GM23338 (cell line): ENCODE results near the gene DNAH10. TPM values are rescaled to one million over a fixed set of nuclear protein-coding genes. Genes with fewer than 3 reads are reported as not detected.
"Not testable (repeated sequence)": the region's sequence is repeated elsewhere in the genome, so short reads cannot be mapped to it uniquely, and the experiment has no call there.

Experiments
- ATAC-seq: fragments of 200-7000 bp; cut with Tn5 transposase; 3 replicates; pipeline ENCODE4 v1.9.1; 2020
- DNase-seq: peaks from one replicate; pipeline ENCODE4 v3.0.0-alpha.2; 2015; ENCODE audit warnings: low spot score
- H2AFZ ChIP-seq: fragments of 200-600 bp; sonication (generic); 2 replicates; pipeline ENCODE4 v1.8.0; 2016; ENCODE audit warnings: antibody characterized with exemption, mild to moderate bottlenecking, moderate library complexity
- H3F3A ChIP-seq: fragments of 200-600 bp; sonication (generic); replicated peaks from 2 replicates; pipeline ENCODE4 v1.8.0; 2017; ENCODE audit warnings: antibody characterized with exemption, mixed run types, low read depth
- H3K27ac ChIP-seq: fragments of 200-600 bp; sonication (generic); 2 replicates; pipeline ENCODE4 v1.6.1; 2016; ENCODE audit warnings: low read depth
- H3K27me3 ChIP-seq: fragments of 200-600 bp; sonication (generic); 2 replicates; pipeline ENCODE4 v1.8.0; 2016; ENCODE audit warnings: mild to moderate bottlenecking, mixed run types, moderate library complexity; ENCODE audit not compliant: insufficient read depth
- H3K36me3 ChIP-seq: fragments of 200-600 bp; sonication (generic); 2 replicates; pipeline ENCODE4 v1.8.0; 2016; ENCODE audit warnings: mild to moderate bottlenecking; ENCODE audit not compliant: insufficient read depth
- H3K4me1 ChIP-seq: fragments of 200-600 bp; sonication (generic); 2 replicates; pipeline ENCODE4 v1.8.0; 2016; ENCODE audit warnings: mild to moderate bottlenecking, moderate library complexity; ENCODE audit not compliant: insufficient read depth
- H3K4me2 ChIP-seq: fragments of 200-600 bp; sonication (generic); 2 replicates; pipeline ENCODE4 v1.7.1; 2017; ENCODE audit warnings: mixed run types
- H3K4me3 ChIP-seq: fragments of 200-600 bp; sonication (generic); 2 replicates; pipeline ENCODE4 v1.6.1; 2016; ENCODE audit warnings: mixed run types
- H3K79me2 ChIP-seq: fragments of 200-600 bp; sonication (generic); replicated peaks from 2 replicates; pipeline ENCODE4 v1.8.0; 2017; ENCODE audit warnings: mild to moderate bottlenecking; ENCODE audit not compliant: insufficient read depth
- H3K9me2 ChIP-seq: fragments of 200-600 bp; sonication (generic); 2 replicates; pipeline ENCODE4 v1.8.0; 2017; ENCODE audit not compliant: insufficient read depth
- H4K20me1 ChIP-seq: fragments of 200-600 bp; sonication (generic); replicated peaks from 2 replicates; pipeline ENCODE4 v1.8.0; 2017; ENCODE audit warnings: mild to moderate bottlenecking; ENCODE audit not compliant: insufficient read depth
- H3K27ac Mint-ChIP-seq: 2 replicates; pipeline ENCODE4 v1.8.0; 2020; ENCODE audit warnings: inconsistent platforms, mild to moderate bottlenecking, moderate library complexity, mixed read lengths
- H3K27me3 Mint-ChIP-seq: 3 replicates; pipeline ENCODE4 v1.8.0; 2022; ENCODE audit warnings: low read depth, mild to moderate bottlenecking, moderate library complexity, mixed read lengths, inconsistent platforms; ENCODE audit not compliant: insufficient read depth, poor library complexity
- H3K36me3 Mint-ChIP-seq: 3 replicates; pipeline ENCODE4 v1.8.0; 2021; ENCODE audit warnings: low read depth, mild to moderate bottlenecking, inconsistent platforms, moderate library complexity, mixed read lengths
- H3K4me1 Mint-ChIP-seq: 3 replicates; pipeline ENCODE4 v1.8.0; 2020; ENCODE audit warnings: mild to moderate bottlenecking, inconsistent platforms, mixed read lengths
- H3K4me3 Mint-ChIP-seq: 3 replicates; pipeline ENCODE4 v1.8.0; 2021; ENCODE audit warnings: moderate library complexity, mild to moderate bottlenecking, inconsistent platforms, mixed read lengths
- H3K9me3 Mint-ChIP-seq: 3 replicates; pipeline ENCODE4 v1.8.0; 2020; ENCODE audit warnings: moderate library complexity, mild to moderate bottlenecking, inconsistent platforms, mixed read lengths
- JUNB ChIP-seq: IDR thresholded peaks from one replicate; pipeline ENCODE4 v1.6.1; 2016; ENCODE audit warnings: antibody characterized with exemption; ENCODE audit not compliant: unreplicated experiment
- POLR2AphosphoS5 ChIP-seq: IDR thresholded peaks from 2 replicates; pipeline ENCODE4 v1.6.1; 2016; ENCODE audit warnings: antibody characterized with exemption, low read depth
- ZNF114 ChIP-seq: fragments of 250-450 bp; sonication (Bioruptor Pico); IDR thresholded peaks from 2 replicates; pipeline ENCODE4 v1.5.0; 2020; ENCODE audit warnings: mild to moderate bottlenecking, moderate library complexity
- ZNF331 ChIP-seq: fragments of 250-450 bp; sonication (Bioruptor Pico); IDR thresholded peaks from 2 replicates; pipeline ENCODE4 v1.5.0; 2020; ENCODE audit warnings: low read depth, mild to moderate bottlenecking, moderate library complexity
- polyA plus RNA-seq: library from polyadenylated mRNA; unstranded; fragments of >200 nt; fragmentation: Nextera tagmentation; extraction: Ambion mirVana; gene quantifications from 2 replicates; pipeline ENCODE4 v1.2.1, GENCODE V29; 2016
- total RNA-seq: library from RNA; depleted of rRNA; stranded (reverse); fragments of >200 nt; shearing (Covaris generic); gene quantifications from 2 replicates; pipeline ENCODE4 v1.2.3, GENCODE V29; 2014
- TF ChIP-seq, protein P1 (sequence below): fragments of 250-450 bp; sonication (Bioruptor Pico); IDR thresholded peaks from 2 replicates; pipeline ENCODE4 v1.5.0; 2020; ENCODE audit warnings: mild to moderate bottlenecking, moderate library complexity
- TF ChIP-seq, protein P2 (sequence below): IDR thresholded peaks from 2 replicates; pipeline ENCODE4 v1.6.1; 2016; ENCODE audit warnings: antibody characterized with exemption

Gene DNAH10
- total and polyA plus RNA-seq, 2 experiments from 2014 or later = 0.03 TPM

DNA sequence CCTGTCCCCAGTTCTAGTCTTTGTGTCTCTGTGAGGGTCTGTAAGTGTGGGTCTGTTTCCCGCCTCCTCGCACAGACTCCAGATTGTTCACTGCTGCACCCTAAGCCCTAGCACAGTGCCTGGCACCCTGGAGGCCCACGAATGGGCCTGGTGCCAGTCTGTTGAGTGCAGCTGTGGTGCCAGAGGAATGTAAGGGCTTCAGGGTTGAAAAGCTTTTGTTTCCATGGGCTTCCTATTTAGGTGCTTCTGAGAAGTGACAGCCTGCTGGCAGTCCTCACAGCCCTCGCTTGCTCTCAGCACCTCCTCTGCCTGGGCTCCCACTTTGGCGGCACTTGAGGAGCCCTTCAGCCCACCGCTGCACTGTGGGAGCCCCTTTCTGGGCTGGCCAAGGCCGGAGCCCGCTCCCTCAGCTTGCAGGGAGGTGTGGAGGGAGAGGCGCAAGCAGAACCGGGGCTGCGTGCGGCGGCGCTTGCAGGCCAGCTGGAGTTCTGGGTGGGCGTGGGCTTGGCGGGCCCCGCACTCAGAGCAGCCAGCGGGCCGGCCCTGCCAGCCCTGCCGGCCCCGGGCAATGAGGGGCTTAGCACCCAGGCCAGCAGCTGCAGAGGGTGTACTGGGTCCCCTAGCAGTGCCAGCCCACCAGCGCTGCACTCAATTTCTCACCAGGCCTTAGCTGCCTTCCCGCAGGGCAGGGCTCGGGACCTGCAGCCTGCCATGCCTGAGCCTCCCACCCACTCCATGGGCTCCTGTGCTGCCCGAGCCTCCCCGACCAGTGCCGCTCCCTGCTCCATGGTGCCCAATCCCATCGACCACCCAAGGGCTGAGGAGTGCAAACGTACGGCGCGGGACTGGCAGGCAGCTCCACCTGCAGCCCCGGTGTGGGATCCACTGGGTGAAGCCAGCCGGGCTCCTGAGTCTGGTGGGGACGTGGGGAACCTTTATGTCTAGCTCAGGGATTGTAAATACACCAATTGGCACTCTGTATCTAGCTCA lies 184.7 kb downstream of the DNAH10 start:
- not testable (repeated sequence) for H3K27ac ChIP-seq, DNase-seq, H3K27ac Mint-ChIP-seq, H3K4me3 Mint-ChIP-seq, ATAC-seq, H4K20me1 ChIP-seq, H3K4me1 ChIP-seq, H3K9me2 ChIP-seq, H3F3A ChIP-seq, H3K79me2 ChIP-seq, H3K4me3 ChIP-seq, H3K27me3 ChIP-seq, H3K36me3 ChIP-seq, H3K36me3 Mint-ChIP-seq, H3K4me1 Mint-ChIP-seq, H2AFZ ChIP-seq, H3K4me2 ChIP-seq
- Mint-ChIP-seq H3K27me3 (peaks cover 12% of the 10 kb centered on the region), H3K9me3 (peaks cover 10% of the 10 kb centered on the region; the same call in 2 of the 3 replicates)

- H3K27ac ChIP-seq = not testable (repeated sequence)
Measured at GRCh38 chr12:123947531-123947930, 185.4 kb downstream of the DNAH10 start.

DNA sequence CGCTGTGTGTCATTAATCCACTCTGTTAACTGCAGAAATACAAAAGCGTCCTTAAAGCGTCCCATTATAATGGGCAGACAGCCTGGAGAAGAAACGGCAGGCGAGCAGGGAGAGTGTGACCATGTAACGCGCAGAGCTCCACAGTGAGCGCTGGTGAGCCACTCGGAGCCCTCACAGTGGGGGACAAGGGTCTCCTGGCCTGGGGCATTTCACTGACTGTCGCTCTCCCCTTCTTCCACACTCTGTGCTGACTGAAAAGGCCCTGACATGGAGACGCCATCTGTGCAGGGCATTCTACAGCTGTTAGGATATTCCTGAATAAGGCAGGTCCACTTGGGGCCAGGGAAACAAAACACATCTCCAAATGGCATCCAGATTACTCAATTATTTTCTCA lies 186.3 kb downstream of the DNAH10 start:
- Histone ChIP-seq H3F3A (no peaks in the 10 kb centered on the region), H4K20me1 (no peaks in the 10 kb centered on the region), H2AFZ (no peak overlapping the region), H3K27me3 (peaks cover 12% of the 10 kb centered on the region; the same call in 1 of the 2 replicates), H3K79me2 (no peaks in the 10 kb centered on the region), H3K4me1 (no peaks in the 10 kb centered on the region), H3K27ac (no peak overlapping the region), H3K4me2 (no peak overlapping the region), H3K36me3 (no peaks in the 10 kb centered on the region), H3K4me3 (no peak overlapping the region), H3K9me2 (no peaks in the 10 kb centered on the region)
- no peaks in the 10 kb centered on the region for H3K9me3 Mint-ChIP-seq
- H3K36me3 Mint-ChIP-seq = no peaks in the 10 kb centered on the region
- no peaks in the 10 kb centered on the region; the same call in 2 of the 3 replicates for H3K4me1 Mint-ChIP-seq
- peak; percentile 61 for ATAC-seq
- H3K27ac Mint-ChIP-seq = no peak overlapping the region
- H3K27me3 Mint-ChIP-seq = peaks cover 10% of the 10 kb centered on the region
- no peak overlapping the region for H3K4me3 Mint-ChIP-seq
- no peak for DNase-seq
- TF ChIP-seq ZNF114 (no peak), POLR2AphosphoS5 (no peak), JUNB (no peak), ZNF331 (no peak)
- TF ChIP-seq, protein P1, sequence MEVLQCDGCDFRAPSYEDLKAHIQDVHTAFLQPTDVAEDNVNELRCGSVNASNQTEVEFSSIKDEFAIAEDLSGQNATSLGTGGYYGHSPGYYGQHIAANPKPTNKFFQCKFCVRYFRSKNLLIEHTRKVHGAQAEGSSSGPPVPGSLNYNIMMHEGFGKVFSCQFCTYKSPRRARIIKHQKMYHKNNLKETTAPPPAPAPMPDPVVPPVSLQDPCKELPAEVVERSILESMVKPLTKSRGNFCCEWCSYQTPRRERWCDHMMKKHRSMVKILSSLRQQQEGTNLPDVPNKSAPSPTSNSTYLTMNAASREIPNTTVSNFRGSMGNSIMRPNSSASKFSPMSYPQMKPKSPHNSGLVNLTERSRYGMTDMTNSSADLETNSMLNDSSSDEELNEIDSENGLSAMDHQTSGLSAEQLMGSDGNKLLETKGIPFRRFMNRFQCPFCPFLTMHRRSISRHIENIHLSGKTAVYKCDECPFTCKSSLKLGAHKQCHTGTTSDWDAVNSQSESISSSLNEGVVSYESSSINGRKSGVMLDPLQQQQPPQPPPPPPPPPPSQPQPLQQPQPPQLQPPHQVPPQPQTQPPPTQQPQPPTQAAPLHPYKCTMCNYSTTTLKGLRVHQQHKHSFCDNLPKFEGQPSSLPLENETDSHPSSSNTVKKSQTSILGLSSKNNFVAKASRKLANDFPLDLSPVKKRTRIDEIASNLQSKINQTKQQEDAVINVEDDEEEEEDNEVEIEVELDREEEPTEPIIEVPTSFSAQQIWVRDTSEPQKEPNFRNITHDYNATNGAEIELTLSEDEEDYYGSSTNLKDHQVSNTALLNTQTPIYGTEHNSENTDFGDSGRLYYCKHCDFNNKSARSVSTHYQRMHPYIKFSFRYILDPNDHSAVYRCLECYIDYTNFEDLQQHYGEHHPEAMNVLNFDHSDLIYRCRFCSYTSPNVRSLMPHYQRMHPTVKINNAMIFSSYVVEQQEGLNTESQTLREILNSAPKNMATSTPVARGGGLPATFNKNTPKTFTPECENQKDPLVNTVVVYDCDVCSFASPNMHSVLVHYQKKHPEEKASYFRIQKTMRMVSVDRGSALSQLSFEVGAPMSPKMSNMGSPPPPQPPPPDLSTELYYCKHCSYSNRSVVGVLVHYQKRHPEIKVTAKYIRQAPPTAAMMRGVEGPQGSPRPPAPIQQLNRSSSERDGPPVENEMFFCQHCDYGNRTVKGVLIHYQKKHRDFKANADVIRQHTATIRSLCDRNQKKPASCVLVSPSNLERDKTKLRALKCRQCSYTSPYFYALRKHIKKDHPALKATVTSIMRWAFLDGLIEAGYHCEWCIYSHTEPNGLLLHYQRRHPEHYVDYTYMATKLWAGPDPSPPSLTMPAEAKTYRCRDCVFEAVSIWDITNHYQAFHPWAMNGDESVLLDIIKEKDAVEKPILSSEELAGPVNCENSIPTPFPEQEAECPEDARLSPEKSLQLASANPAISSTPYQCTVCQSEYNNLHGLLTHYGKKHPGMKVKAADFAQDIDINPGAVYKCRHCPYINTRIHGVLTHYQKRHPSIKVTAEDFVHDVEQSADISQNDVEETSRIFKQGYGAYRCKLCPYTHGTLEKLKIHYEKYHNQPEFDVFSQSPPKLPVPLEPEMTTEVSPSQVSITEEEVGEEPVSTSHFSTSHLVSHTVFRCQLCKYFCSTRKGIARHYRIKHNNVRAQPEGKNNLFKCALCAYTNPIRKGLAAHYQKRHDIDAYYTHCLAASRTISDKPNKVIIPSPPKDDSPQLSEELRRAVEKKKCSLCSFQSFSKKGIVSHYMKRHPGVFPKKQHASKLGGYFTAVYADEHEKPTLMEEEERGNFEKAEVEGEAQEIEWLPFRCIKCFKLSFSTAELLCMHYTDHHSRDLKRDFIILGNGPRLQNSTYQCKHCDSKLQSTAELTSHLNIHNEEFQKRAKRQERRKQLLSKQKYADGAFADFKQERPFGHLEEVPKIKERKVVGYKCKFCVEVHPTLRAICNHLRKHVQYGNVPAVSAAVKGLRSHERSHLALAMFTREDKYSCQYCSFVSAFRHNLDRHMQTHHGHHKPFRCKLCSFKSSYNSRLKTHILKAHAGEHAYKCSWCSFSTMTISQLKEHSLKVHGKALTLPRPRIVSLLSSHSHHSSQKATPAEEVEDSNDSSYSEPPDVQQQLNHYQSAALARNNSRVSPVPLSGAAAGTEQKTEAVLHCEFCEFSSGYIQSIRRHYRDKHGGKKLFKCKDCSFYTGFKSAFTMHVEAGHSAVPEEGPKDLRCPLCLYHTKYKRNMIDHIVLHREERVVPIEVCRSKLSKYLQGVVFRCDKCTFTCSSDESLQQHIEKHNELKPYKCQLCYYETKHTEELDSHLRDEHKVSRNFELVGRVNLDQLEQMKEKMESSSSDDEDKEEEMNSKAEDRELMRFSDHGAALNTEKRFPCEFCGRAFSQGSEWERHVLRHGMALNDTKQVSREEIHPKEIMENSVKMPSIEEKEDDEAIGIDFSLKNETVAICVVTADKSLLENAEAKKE = no peak
- TF ChIP-seq, protein P2, sequence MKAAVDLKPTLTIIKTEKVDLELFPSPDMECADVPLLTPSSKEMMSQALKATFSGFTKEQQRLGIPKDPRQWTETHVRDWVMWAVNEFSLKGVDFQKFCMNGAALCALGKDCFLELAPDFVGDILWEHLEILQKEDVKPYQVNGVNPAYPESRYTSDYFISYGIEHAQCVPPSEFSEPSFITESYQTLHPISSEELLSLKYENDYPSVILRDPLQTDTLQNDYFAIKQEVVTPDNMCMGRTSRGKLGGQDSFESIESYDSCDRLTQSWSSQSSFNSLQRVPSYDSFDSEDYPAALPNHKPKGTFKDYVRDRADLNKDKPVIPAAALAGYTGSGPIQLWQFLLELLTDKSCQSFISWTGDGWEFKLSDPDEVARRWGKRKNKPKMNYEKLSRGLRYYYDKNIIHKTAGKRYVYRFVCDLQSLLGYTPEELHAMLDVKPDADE = no peak

More at GRCh38 chr12:123947531-123947930, 185.4 kb downstream of the DNAH10 start:
- not testable (repeated sequence) for H3K4me2 ChIP-seq, H4K20me1 ChIP-seq, H3F3A ChIP-seq, H3K36me3 Mint-ChIP-seq, H3K36me3 ChIP-seq, H3K27ac Mint-ChIP-seq, ATAC-seq, H3K4me1 ChIP-seq, H3K9me3 Mint-ChIP-seq, H3K4me3 Mint-ChIP-seq, H2AFZ ChIP-seq, H3K4me1 Mint-ChIP-seq, H3K27me3 ChIP-seq, H3K79me2 ChIP-seq, H3K4me3 ChIP-seq, H3K9me2 ChIP-seq, DNase-seq
- peaks cover 12% of the 10 kb centered on the region for H3K27me3 Mint-ChIP-seq
